GM10847 (cell line): ENCODE data around the gene XIAP.

ENCODE experiments used
- POLR2A ChIP-seq: IDR thresholded peaks from 2 replicates; pipeline ENCODE4 v1.6.1; 2011; ENCODE audit not compliant: insufficient read length; ENCODE audit errors: extremely low read depth

The XIAP gene

GRCh38 chrX:123869488-123869887 is 9.6 kb downstream of the XIAP start:
- no peak for TF ChIP-seq POLR2A

GRCh38 chrX:123871309-123871708 is 11.5 kb downstream of the XIAP start:
- TF ChIP-seq POLR2A, result no peak

- no peak for TF ChIP-seq POLR2A
Measured at GRCh38 chrX:123873956-123874355, 14.1 kb downstream of the XIAP start.

- no peak for TF ChIP-seq POLR2A
Measured at GRCh38 chrX:123876177-123876576, 16.3 kb downstream of the XIAP start.

- TF ChIP-seq POLR2A, result no peak
Measured at GRCh38 chrX:123876844-123877243, 17.0 kb downstream of the XIAP start.

- TF ChIP-seq POLR2A, result no peak
Measured at GRCh38 chrX:123878252-123878721, 18.4 kb downstream of the XIAP start.

- TF ChIP-seq POLR2A, result no peak
Measured at GRCh38 chrX:123881330-123881729, 21.5 kb downstream of the XIAP start.

- no peak for TF ChIP-seq POLR2A
Measured at GRCh38 chrX:123882391-123882790, 22.5 kb downstream of the XIAP start.

GRCh38 chrX:123884809-123885408 is 25.1 kb downstream of the XIAP start:
- TF ChIP-seq POLR2A, result no peak

GRCh38 chrX:123899701-123900100 is 39.8 kb downstream of the XIAP start:
- TF ChIP-seq POLR2A, result no peak

- TF ChIP-seq POLR2A, result no peak
Measured at GRCh38 chrX:123905332-123905731, 45.5 kb downstream of the XIAP start.

- no peak for TF ChIP-seq POLR2A
Measured at GRCh38 chrX:123906557-123907316, 46.9 kb downstream of the XIAP start.

GRCh38 chrX:123909523-123909922 is 49.7 kb downstream of the XIAP start:
- TF ChIP-seq POLR2A, result no peak

- no peak for TF ChIP-seq POLR2A
Measured at GRCh38 chrX:123917069-123917468, 57.2 kb downstream of the XIAP start.

- no peak for TF ChIP-seq POLR2A
Measured at GRCh38 chrX:123918106-123918721, 58.4 kb downstream of the XIAP start.

GRCh38 chrX:123920105-123920785 is 60.4 kb downstream of the XIAP start:
- TF ChIP-seq POLR2A, result no peak
